HepG2 (cell line): Measurements from ENCODE around the gene WDR35. TPM values are rescaled to one million over a fixed set of nuclear protein-coding genes. Genes with fewer than 3 reads are reported as not detected.
A peak's percentile ranks its signal among the peaks of the same experiment; 100 is the strongest.

Experiments used
- E2F5 ChIP-seq: sonication (generic); formaldehyde crosslinking; conservative IDR thresholded peaks from 2 replicates; pipeline ENCODE4 v1.4.0; 2020; ENCODE audit warnings: missing genetic modification reagents
- ELF1 ChIP-seq: sonication (generic); formaldehyde crosslinking; IDR thresholded peaks from 2 replicates; pipeline ENCODE4 v1.4.0; 2020; ENCODE audit warnings: missing genetic modification reagents
- HNF1A ChIP-seq, 2 experiments: sonication (generic) in 1 of 2; formaldehyde crosslinking in 1 of 2; IDR thresholded peaks; 2 replicates each; pipeline versions ENCODE4 v1.4.0 to v1.6.1; 2016 to 2020; ENCODE audit warnings: borderline replicate concordance in 1 of 2, low read depth in 1 of 2, mild to moderate bottlenecking in 1 of 2, missing genetic modification reagents in 1 of 2
- JUN ChIP-seq: sonication (generic); formaldehyde crosslinking; IDR thresholded peaks from 2 replicates; pipeline ENCODE4 v1.4.0; 2020; ENCODE audit warnings: mild to moderate bottlenecking, missing genetic modification reagents
- KLF16 ChIP-seq, 2 experiments: sonication (generic) in 1 of 2; formaldehyde crosslinking in 1 of 2; IDR thresholded peaks; 2 replicates each; pipeline versions ENCODE4 v1.6.1 to v1.8.0; 2016 to 2023; ENCODE audit warnings: missing genetic modification reagents in 2 of 2, missing compliant biosample characterization in 1 of 2
- KMT2A ChIP-seq: sonication (generic); formaldehyde crosslinking; IDR thresholded peaks from 2 replicates; pipeline ENCODE4 v1.4.0; 2020; ENCODE audit warnings: missing genetic modification reagents
- MAX ChIP-seq: IDR thresholded peaks from 2 replicates; pipeline ENCODE4 v1.6.1; 2012; ENCODE audit warnings: inconsistent platforms
- MEIS2 ChIP-seq: sonication (generic); formaldehyde crosslinking; IDR thresholded peaks from 2 replicates; pipeline ENCODE4 v1.9.0; 2021; ENCODE audit warnings: mild to moderate bottlenecking, missing genetic modification reagents
- RFX1 ChIP-seq: fragments of 450-650 bp; IDR thresholded peaks from 2 replicates; pipeline ENCODE4 v1.6.1; 2017
- RFXAP ChIP-seq: sonication (generic); formaldehyde crosslinking; IDR thresholded peaks from 2 replicates; pipeline ENCODE4 v1.4.0; 2020; ENCODE audit warnings: missing genetic modification reagents, borderline replicate concordance
- THRA ChIP-seq: sonication (generic); formaldehyde crosslinking; IDR thresholded peaks from 2 replicates; pipeline ENCODE4 v1.4.0; 2020; ENCODE audit warnings: missing genetic modification reagents, borderline replicate concordance
- ZFX ChIP-seq: sonication (generic); formaldehyde crosslinking; IDR thresholded peaks from 2 replicates; pipeline ENCODE4 v1.4.0; 2020; ENCODE audit warnings: mild to moderate bottlenecking, low read depth, missing genetic modification reagents, moderate library complexity
- ZNF503 ChIP-seq: sonication (generic); formaldehyde crosslinking; IDR thresholded peaks from 2 replicates; pipeline ENCODE4 v1.4.0; 2020; ENCODE audit warnings: missing genetic modification reagents
- ZNF644 ChIP-seq: IDR thresholded peaks from 2 replicates; pipeline ENCODE4 v1.6.1; 2016; ENCODE audit warnings: low read depth
- polyA plus RNA-seq, 8 experiments: library from polyadenylated mRNA; depleted of rRNA in 3 of 8; stranded (reverse) in 7 of 8; unstranded in 1 of 8; fragments of >200 nt; fragmentation: Illumina TruSeq in 4 of 8; extraction: Trizol in 4 of 8; gene quantifications; 2 replicates each; pipeline versions ENCODE4 v1.2.1 to v1.2.3, GENCODE V29; 2011 to 2016; ENCODE audit warnings: low read depth in 4 of 8, missing spikeins in 1 of 8, mixed read lengths in 1 of 8; ENCODE audit not compliant: insufficient read depth in 1 of 8
- total RNA-seq, 5 experiments: library from RNA; depleted of rRNA; stranded (reverse); fragments of >200 nt; fragmentation: Illumina TruSeq; extraction: Trizol; gene quantifications; 2 replicates each; pipeline ENCODE4 v1.2.3, GENCODE V29; 2016; ENCODE audit warnings: low read depth in 1 of 5

Gene WDR35
- total and polyA plus RNA-seq, 2 of the 13 experiments (the other 11 are each of a cell fraction or from before 2014, with no cell fraction given): 11.1 to 19.6 TPM

GRCh38 chr2:20005067-20005627, 15.2 kb upstream of the WDR35 start (continued):
- TF ChIP-seq RFXAP (CRISPR knock-in tag): 0 out of 2 replicates have a peak, but pooled peaks have one; percentile 33
- peak; percentile 8; the same call in 1 of the 2 replicates for TF ChIP-seq ZNF644 (CRISPR knock-in tag)
- no peak for TF ChIP-seq MAX
- peak; percentile 61 for TF ChIP-seq JUN (CRISPR knock-in tag)
- TF ChIP-seq HNF1A (IDR thresholded peaks at IDR 0.05; ENCODE audit: low read depth): no peak
- peak; percentile 56; the same call in 1 of the 2 replicates for TF ChIP-seq HNF1A (CRISPR knock-in tag; IDR thresholded peaks at IDR 0.05; ENCODE audit: borderline replicate concordance)
- TF ChIP-seq MEIS2 (CRISPR knock-in tag): 0 out of 2 replicates have a peak, but pooled peaks have one; percentile 22
- 0 out of 2 replicates have a peak, but pooled peaks have one; percentile 51 for TF ChIP-seq KMT2A (CRISPR knock-in tag)
- no peak for TF ChIP-seq RFX1
- TF ChIP-seq ZFX: peak; percentile 38; the same call in 1 of the 2 replicates
- TF ChIP-seq KLF16 (CRISPR knock-in tag; IDR thresholded peaks at IDR 0.05): 0 out of 4 replicates have a peak, but pooled peaks of 1 of the 2 experiments have one; percentile 24
- TF ChIP-seq THRA (CRISPR knock-in tag): peak; percentile 60; the same call in 1 of the 2 replicates
- no peak for TF ChIP-seq E2F5 (CRISPR knock-in tag)
- TF ChIP-seq ZNF503 (CRISPR knock-in tag): peak; percentile 40; the same call in 1 of the 2 replicates
- TF ChIP-seq ELF1 (CRISPR knock-in tag): 0 out of 2 replicates have a peak, but pooled peaks have one; percentile 12
